GM12864 (cell line): Measurements from ENCODE around the gene MAP4K2.

Experiments
- DNase-seq: peaks from one replicate; pipeline ENCODE4 v3.0.0-alpha.2; 2011; ENCODE audit warnings: low read depth
- H3K4me3 ChIP-seq: 2 replicates; pipeline ENCODE4 v1.5.1; 2011; ENCODE audit warnings: mild to moderate bottlenecking, low read depth, low read length, control low read depth
- CTCF ChIP-seq: IDR thresholded peaks from 2 replicates; pipeline ENCODE4 v1.5.1; 2011; ENCODE audit warnings: low read depth, mild to moderate bottlenecking, moderate library complexity, low read length, control low read depth, inconsistent platforms; ENCODE audit errors: missing control alignments

The MAP4K2 gene

GRCh38 chr11:64770120-64770519 is 32.9 kb downstream of the MAP4K2 start:
- no peak overlapping the region for H3K4me3 ChIP-seq
- no peak for DNase-seq
- no peak for TF ChIP-seq CTCF

- H3K4me3 ChIP-seq, result no peak overlapping the region
- DNase-seq, result no peak
- no peak for TF ChIP-seq CTCF
Observed at GRCh38 chr11:64769283-64769682, 33.7 kb downstream of the MAP4K2 start.

- no peak for TF ChIP-seq CTCF
- no peak overlapping the region for H3K4me3 ChIP-seq
- no peak for DNase-seq
Observed at GRCh38 chr11:64768300-64768694, 34.7 kb downstream of the MAP4K2 start.

GRCh38 chr11:64767344-64768299 is 35.4 kb downstream of the MAP4K2 start:
- peak; percentile 87 for TF ChIP-seq CTCF
- DNase-seq, result no peak
- H3K4me3 ChIP-seq, result no peak overlapping the region

GRCh38 chr11:64766881-64767280 is 36.1 kb downstream of the MAP4K2 start:
- H3K4me3 ChIP-seq, result no peak overlapping the region
- no peak for DNase-seq
- no peak for TF ChIP-seq CTCF

GRCh38 chr11:64765851-64766665 is 37.0 kb downstream of the MAP4K2 start:
- no peak for TF ChIP-seq CTCF
- no peak overlapping the region for H3K4me3 ChIP-seq
- DNase-seq, result no peak
